ENCODE measurements around the gene NCOR1.

NCOR1 gene

GRCh38 chr17:16254773-16255400 lies 39.6 kb upstream of the NCOR1 start:
- no peak for DNase-seq
- peaks cover 6% of the 10 kb centered on the region for H3K27me3 Mint-ChIP-seq (ENCODE audit: low read depth, poor library complexity)
- no peak overlapping the region for H3K4me3 Mint-ChIP-seq
- peaks cover 26% of the 10 kb centered on the region for H3K36me3 Mint-ChIP-seq (ENCODE audit: low read depth)
- no peaks in the 10 kb centered on the region for H3K9me3 Mint-ChIP-seq
- TF ChIP-seq CTCF (IDR thresholded peaks at IDR 0.05), result no peak
- H3K4me1 Mint-ChIP-seq, result peaks cover 10% of the 10 kb centered on the region
- peak overlapping the region; percentile 83 for H3K27ac Mint-ChIP-seq

- TF ChIP-seq CTCF (IDR thresholded peaks at IDR 0.05), result no peak
- H3K9me3 Mint-ChIP-seq, result peaks cover 4% of the 10 kb centered on the region
- H3K4me3 Mint-ChIP-seq, result no peak overlapping the region
- no peak overlapping the region for H3K27ac Mint-ChIP-seq
- DNase-seq, result no peak
- peaks cover 10% of the 10 kb centered on the region for H3K4me1 Mint-ChIP-seq
- H3K27me3 Mint-ChIP-seq (ENCODE audit: low read depth, poor library complexity), result peaks cover 3% of the 10 kb centered on the region
- H3K36me3 Mint-ChIP-seq (ENCODE audit: low read depth), result peaks cover 42% of the 10 kb centered on the region
Observed at GRCh38 chr17:16251556-16251955, 36.2 kb upstream of the NCOR1 start.

GRCh38 chr17:16251043-16251442 lies 35.7 kb upstream of the NCOR1 start:
- H3K9me3 Mint-ChIP-seq, result peaks cover 4% of the 10 kb centered on the region
- H3K27me3 Mint-ChIP-seq (ENCODE audit: low read depth, poor library complexity), result peaks cover 3% of the 10 kb centered on the region
- TF ChIP-seq CTCF (IDR thresholded peaks at IDR 0.05), result no peak
- DNase-seq, result no peak
- H3K36me3 Mint-ChIP-seq (ENCODE audit: low read depth), result peaks cover 42% of the 10 kb centered on the region
- H3K4me1 Mint-ChIP-seq, result peaks cover 10% of the 10 kb centered on the region
- no peak overlapping the region for H3K4me3 Mint-ChIP-seq
- no peak overlapping the region for H3K27ac Mint-ChIP-seq

- DNase-seq, result no peak
- no peak for TF ChIP-seq CTCF (IDR thresholded peaks at IDR 0.05)
- Mint-ChIP-seq H3K4me3 (no peak overlapping the region), H3K4me1 (peaks cover 9% of the 10 kb centered on the region), H3K9me3 (peaks cover 4% of the 10 kb centered on the region), H3K36me3 (ENCODE audit: low read depth) (peaks cover 42% of the 10 kb centered on the region), H3K27me3 (ENCODE audit: low read depth, poor library complexity) (peaks cover 3% of the 10 kb centered on the region), H3K27ac (no peak overlapping the region)
Observed at GRCh38 chr17:16250635-16251034, 35.3 kb upstream of the NCOR1 start.

DNA sequence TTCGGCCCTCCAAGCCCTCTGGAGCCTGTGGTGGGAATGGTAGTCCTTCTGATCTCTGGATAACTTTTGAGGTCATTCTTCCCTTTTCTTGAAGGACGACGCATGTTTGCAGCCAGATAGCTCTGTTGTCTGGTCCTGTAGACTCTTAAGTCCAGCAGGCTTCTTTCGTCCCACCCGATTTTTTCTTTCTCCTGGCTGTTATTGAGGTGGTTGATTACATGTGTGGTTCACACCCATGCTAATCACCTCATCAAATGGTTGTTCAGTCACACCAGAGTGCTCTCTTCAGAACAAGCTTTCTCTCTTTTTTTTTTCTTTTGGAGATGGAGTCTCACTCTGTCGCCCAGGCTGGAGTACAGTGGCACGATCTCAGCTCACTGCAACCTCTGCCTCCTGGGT lies 32.3 kb upstream of the NCOR1 start:
- H3K9me3 Mint-ChIP-seq, result peaks cover 4% of the 10 kb centered on the region
- no peak overlapping the region for H3K27ac Mint-ChIP-seq
- peaks cover 40% of the 10 kb centered on the region for H3K36me3 Mint-ChIP-seq (ENCODE audit: low read depth)
- peaks cover 12% of the 10 kb centered on the region for H3K4me1 Mint-ChIP-seq
- no peak overlapping the region for H3K4me3 Mint-ChIP-seq
- H3K27me3 Mint-ChIP-seq (ENCODE audit: low read depth, poor library complexity), result no peaks in the 10 kb centered on the region
- DNase-seq, result no peak
- no peak for TF ChIP-seq CTCF (IDR thresholded peaks at IDR 0.05)
